OCI-LY7 (cell line): ENCODE measurements around the gene THPO. TPM values are rescaled to one million over a fixed set of nuclear protein-coding genes. Genes with fewer than 3 reads are reported as not detected.
A peak's percentile ranks its signal among the peaks of the same experiment; 100 is the strongest.

Source experiments
- BruUV-seq: library from RNA; stranded (reverse); fragments of 400-500 nt; replicated peaks from 2 replicates; lab custom pipeline; 2021; lab: Mats Ljungman, UMichigan
- CTCF ChIA-PET: fragments of 300-600 bp; sonication (Branson Sonifier 250); formaldehyde crosslinking; loops from one replicate; lab custom pipeline; 2022; ENCODE audit warnings: antibody characterized with exemption; ENCODE audit not compliant: unreplicated experiment; lab: Charles Lee
- POLR2A ChIA-PET: fragments of 300-600 bp; sonication (Branson Sonifier 250); formaldehyde crosslinking; loops from one replicate; lab custom pipeline; 2022; ENCODE audit warnings: antibody characterized with exemption; lab: Charles Lee
- DNase-seq: peaks from one replicate; pipeline ENCODE4 v3.0.0-alpha.2; 2015; ENCODE audit warnings: low spot score
- H2AFZ ChIP-seq: fragments of 200-600 bp; sonication (generic), shearing (Covaris generic); 2 replicates; pipeline ENCODE4 v1.6.1; 2014; ENCODE audit warnings: mild to moderate bottlenecking, antibody characterized with exemption, low read length, moderate library complexity
- H3K27ac ChIP-seq: fragments of 200-600 bp; sonication (generic); 2 replicates; pipeline ENCODE4 v1.5.1; 2014; ENCODE audit warnings: mixed run types, low read depth, mild to moderate bottlenecking, moderate library complexity, low read length, inconsistent platforms; ENCODE audit not compliant: poor library complexity, severe bottlenecking
- H3K36me3 ChIP-seq: fragments of 200-600 bp; sonication (generic); 2 replicates; pipeline ENCODE4 v1.6.1; 2014; ENCODE audit warnings: mild to moderate bottlenecking, antibody characterized with exemption, low read length, moderate library complexity, mixed read lengths; ENCODE audit not compliant: insufficient read depth
- H3K4me1 ChIP-seq: fragments of 200-600 bp; sonication (generic); 2 replicates; pipeline ENCODE4 v1.5.1; 2014; ENCODE audit warnings: mild to moderate bottlenecking, low read length; ENCODE audit not compliant: insufficient read depth, poor library complexity, severe bottlenecking
- H3K4me2 ChIP-seq: fragments of 200-600 bp; sonication (generic); 2 replicates; pipeline ENCODE4 v1.6.1; 2014; ENCODE audit warnings: mild to moderate bottlenecking, low read length
- H3K4me3 ChIP-seq: fragments of 200-600 bp; sonication (generic); 2 replicates; pipeline ENCODE4 v1.5.1; 2014; ENCODE audit warnings: mild to moderate bottlenecking, low read depth, low read length; ENCODE audit not compliant: poor library complexity, severe bottlenecking
- H3K79me2 ChIP-seq: fragments of 200-600 bp; sonication (generic); 2 replicates; pipeline ENCODE4 v1.6.1; 2016; ENCODE audit warnings: low read depth, mild to moderate bottlenecking, low read length, moderate library complexity, mixed read lengths; ENCODE audit not compliant: insufficient read depth
- H3K9me2 ChIP-seq: fragments of 200-600 bp; sonication (generic); 2 replicates; pipeline ENCODE4 v1.6.1; 2016; ENCODE audit warnings: mild to moderate bottlenecking, low read length, mixed read lengths; ENCODE audit not compliant: insufficient read depth
- H3K9me3 ChIP-seq: fragments of 200-600 bp; sonication (generic); 2 replicates; pipeline ENCODE4 v1.6.1; 2014; ENCODE audit warnings: mild to moderate bottlenecking, mixed run types, low read length, mixed read lengths
- H4K20me1 ChIP-seq: fragments of 200-600 bp; sonication (generic); 2 replicates; pipeline ENCODE4 v1.6.1; 2014; ENCODE audit warnings: mild to moderate bottlenecking, antibody characterized with exemption, low read length, moderate library complexity, mixed read lengths; ENCODE audit not compliant: insufficient read depth
- CTCF ChIP-seq: fragments of 200-600 bp; sonication (generic); conservative IDR thresholded peaks from 2 replicates; pipeline ENCODE4 v1.5.1; 2014; ENCODE audit warnings: mild to moderate bottlenecking, antibody characterized with exemption, low read length, moderate library complexity, mixed read lengths
- EZH2phosphoT487 ChIP-seq: fragments of 200-600 bp; sonication (generic); IDR thresholded peaks from 2 replicates; pipeline ENCODE4 v1.6.1; 2018; ENCODE audit warnings: low read depth, borderline replicate concordance, mild to moderate bottlenecking, mixed run types, antibody characterized with exemption, low read length, moderate library complexity, mixed read lengths
- intact Hi-C: fragments of 100-400 bp; cut with micrococcal nuclease; formaldehyde crosslinking; loops from one replicate; pipeline ENCODE4 v1.10.0; 2022; ENCODE audit not compliant: unreplicated experiment
- total RNA-seq, 2 experiments: library from RNA; depleted of rRNA in 1 of 2; stranded (reverse); fragments of >200 nt in 1 of 2; shearing (Covaris generic) in 1 of 2; gene quantifications; 2 replicates each; pipeline ENCODE4 v1.2.3, GENCODE V29; 2014 to 2022

The THPO gene
- total RNA-seq, 2 experiments from 2014 or later: not detected

- Histone ChIP-seq H3K4me3 (no peak overlapping the region), H3K9me2 (no peaks in the 10 kb centered on the region), H3K4me2 (no peak overlapping the region), H2AFZ (no peak overlapping the region), H4K20me1 (peaks cover 4% of the 10 kb centered on the region; the same call in 1 of the 2 replicates), H3K4me1 (peaks cover 8% of the 10 kb centered on the region), H3K79me2 (no peaks in the 10 kb centered on the region), H3K27ac (no peak overlapping the region), H3K9me3 (no peaks in the 10 kb centered on the region), H3K36me3 (peaks cover 58% of the 10 kb centered on the region)
- BruUV-seq: TSS peak; percentile 88
- POLR2A ChIA-PET: no interaction called here
- TF ChIP-seq EZH2phosphoT487: no peak
- peak; percentile 29; the same call in 1 of the 2 replicates for TF ChIP-seq CTCF
- CTCF ChIA-PET: no interaction called here
- intact Hi-C loops: no loop called here
- no peak for DNase-seq
These were observed 43.4 kb downstream of the THPO start for GRCh38 chr3:184334470-184335158.

DNA sequence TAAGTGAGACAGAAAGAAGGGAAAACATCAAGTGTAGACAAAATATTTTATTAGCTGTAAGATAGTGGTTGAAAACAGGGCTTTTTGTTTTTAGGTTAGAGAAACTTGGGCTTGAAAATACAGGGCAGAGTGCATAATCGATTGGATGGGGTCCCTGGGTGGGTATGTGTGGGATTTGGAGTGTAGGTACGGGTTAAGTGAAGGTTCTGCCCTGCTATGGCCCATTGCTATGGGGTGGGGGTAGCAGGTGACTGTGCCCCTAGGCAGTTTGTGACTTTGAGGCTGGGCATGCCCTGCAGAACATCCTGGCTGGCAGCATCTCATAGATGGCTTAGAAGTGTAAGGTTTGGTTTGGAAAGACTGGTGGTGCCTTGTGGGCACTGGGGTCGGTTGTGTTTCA, 44.3 kb downstream of the THPO start:
- no peaks in the 10 kb centered on the region for H3K9me2 ChIP-seq
- intact Hi-C loops: no loop called here

More for the DNA sequence above, 44.3 kb downstream of the THPO start:
- ChIA-PET CTCF (no interaction called here), POLR2A (no interaction called here)
- no TSS peak for BruUV-seq
- H2AFZ ChIP-seq: no peak overlapping the region
- peaks cover 4% of the 10 kb centered on the region; the same call in 1 of the 2 replicates for H4K20me1 ChIP-seq
- no peak overlapping the region for H3K27ac ChIP-seq
- TF ChIP-seq CTCF (no peak), EZH2phosphoT487 (no peak)
- peaks cover 8% of the 10 kb centered on the region for H3K4me1 ChIP-seq
- H3K9me3 ChIP-seq: no peaks in the 10 kb centered on the region
- H3K79me2 ChIP-seq: no peaks in the 10 kb centered on the region
- no peak overlapping the region for H3K4me2 ChIP-seq
- no peak overlapping the region for H3K4me3 ChIP-seq
- no peak for DNase-seq
- peaks cover 67% of the 10 kb centered on the region for H3K36me3 ChIP-seq
